Measurements from ENCODE around the gene MAPK8. TPM values are rescaled to one million over a fixed set of nuclear protein-coding genes. Genes with fewer than 3 reads are reported as not detected.

MAPK8 gene
- total RNA-seq, 1 experiment from 2014 or later = 52.9 TPM

- no peak for TF ChIP-seq PREB (CRISPR knock-in tag; IDR thresholded peaks at IDR 0.05; ENCODE audit: borderline replicate concordance)
- no peak for TF ChIP-seq PRDM15 (CRISPR knock-in tag; IDR thresholded peaks at IDR 0.05)
- TF ChIP-seq TCF7 (CRISPR knock-in tag; IDR thresholded peaks at IDR 0.05; ENCODE audit: low read depth) = no peak
Observed at GRCh38 chr10:48292616-48293015, 13.9 kb upstream of the MAPK8 start (continued).

- ATAC-seq (no peak), DNase-seq (ENCODE audit: low spot score) (no peak)
- no peaks in the 10 kb centered on the region for H3K9me3 Mint-ChIP-seq
- TF ChIP-seq ZNF512 (CRISPR knock-in tag; IDR thresholded peaks at IDR 0.05; ENCODE audit: borderline replicate concordance) (no peak), USF1 (CRISPR knock-in tag; IDR thresholded peaks at IDR 0.05) (no peak), ARID4B (CRISPR knock-in tag; IDR thresholded peaks at IDR 0.05; ENCODE audit: borderline replicate concordance) (no peak), ZNF263 (CRISPR knock-in tag; IDR thresholded peaks at IDR 0.05; ENCODE audit: low read depth) (no peak), MAX (CRISPR knock-in tag; IDR thresholded peaks at IDR 0.05) (no peak), PREB (CRISPR knock-in tag; IDR thresholded peaks at IDR 0.05; ENCODE audit: borderline replicate concordance) (no peak), TEAD4 (CRISPR knock-in tag; IDR thresholded peaks at IDR 0.05) (no peak), ZNF219 (CRISPR knock-in tag; IDR thresholded peaks at IDR 0.05; ENCODE audit: borderline replicate concordance) (no peak), SMAD4 (CRISPR knock-in tag; IDR thresholded peaks at IDR 0.05) (no peak), CDX4 (CRISPR knock-in tag; IDR thresholded peaks at IDR 0.05; ENCODE audit: borderline replicate concordance) (no peak), MXD4 (CRISPR knock-in tag; IDR thresholded peaks at IDR 0.05; ENCODE audit: borderline replicate concordance) (no peak), SP1 (CRISPR knock-in tag; conservative IDR thresholded peaks at IDR 0.05) (no peak), PRRX2 (CRISPR knock-in tag; IDR thresholded peaks at IDR 0.05) (no peak), SOX15 (CRISPR knock-in tag; IDR thresholded peaks at IDR 0.05) (no peak)
- POLR2A ChIA-PET = no interaction called here
- H3K4me3 Mint-ChIP-seq = no peak overlapping the region
- H3K4me1 Mint-ChIP-seq = peaks cover 13% of the 10 kb centered on the region
- CTCF ChIA-PET = interaction anchor here (0.6 kb wide), 1 partner anchor 62 kb away, joined by 4 read pairs; no protein-coding TSS in a partner anchor
- no peaks in the 10 kb centered on the region for H3K36me3 Mint-ChIP-seq
- H3K27me3 Mint-ChIP-seq (ENCODE audit: low read depth) = no peaks in the 10 kb centered on the region; the same call in 1 of the 2 replicates
- no peak overlapping the region for H3K27ac Mint-ChIP-seq
Observed at GRCh38 chr10:48294431-48294830, 12.0 kb upstream of the MAPK8 start.
